22Rv1 (cell line): Measurements from ENCODE around the gene NAT9.

Experiments
- ZFX ChIP-seq: fragments of 450-650 bp; IDR thresholded peaks from 2 replicates; pipeline ENCODE4 v1.6.1; 2017; ENCODE audit warnings: antibody characterized with exemption, borderline replicate concordance
- TF ChIP-seq, protein P1 (sequence below): fragments of 450-650 bp; IDR thresholded peaks from 2 replicates; pipeline ENCODE4 v1.5.1; 2017; ENCODE audit warnings: mild to moderate bottlenecking

DNA sequence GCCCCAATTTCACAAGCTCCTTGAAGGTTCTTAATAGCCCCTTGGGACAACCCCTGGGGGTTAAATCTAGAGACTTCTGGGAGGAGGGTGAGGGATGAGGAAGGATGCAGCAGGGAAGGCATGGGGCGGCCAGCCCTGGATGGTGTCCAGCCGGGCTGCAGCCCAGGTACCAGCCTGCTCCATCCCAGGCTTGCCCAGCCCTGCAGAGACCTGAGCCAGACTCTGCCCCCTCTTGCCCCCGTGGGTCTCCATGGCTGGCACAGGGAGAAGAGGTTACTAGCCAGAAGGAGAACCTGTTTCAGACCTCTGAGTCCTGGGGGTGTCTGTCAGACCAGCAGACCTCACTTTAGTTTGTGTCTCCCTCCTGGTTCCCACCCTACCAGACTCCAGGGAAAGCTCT is 19.3 kb downstream of the NAT9 start:
- no peak for TF ChIP-seq ZFX
- TF ChIP-seq, protein P1, sequence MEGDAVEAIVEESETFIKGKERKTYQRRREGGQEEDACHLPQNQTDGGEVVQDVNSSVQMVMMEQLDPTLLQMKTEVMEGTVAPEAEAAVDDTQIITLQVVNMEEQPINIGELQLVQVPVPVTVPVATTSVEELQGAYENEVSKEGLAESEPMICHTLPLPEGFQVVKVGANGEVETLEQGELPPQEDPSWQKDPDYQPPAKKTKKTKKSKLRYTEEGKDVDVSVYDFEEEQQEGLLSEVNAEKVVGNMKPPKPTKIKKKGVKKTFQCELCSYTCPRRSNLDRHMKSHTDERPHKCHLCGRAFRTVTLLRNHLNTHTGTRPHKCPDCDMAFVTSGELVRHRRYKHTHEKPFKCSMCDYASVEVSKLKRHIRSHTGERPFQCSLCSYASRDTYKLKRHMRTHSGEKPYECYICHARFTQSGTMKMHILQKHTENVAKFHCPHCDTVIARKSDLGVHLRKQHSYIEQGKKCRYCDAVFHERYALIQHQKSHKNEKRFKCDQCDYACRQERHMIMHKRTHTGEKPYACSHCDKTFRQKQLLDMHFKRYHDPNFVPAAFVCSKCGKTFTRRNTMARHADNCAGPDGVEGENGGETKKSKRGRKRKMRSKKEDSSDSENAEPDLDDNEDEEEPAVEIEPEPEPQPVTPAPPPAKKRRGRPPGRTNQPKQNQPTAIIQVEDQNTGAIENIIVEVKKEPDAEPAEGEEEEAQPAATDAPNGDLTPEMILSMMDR: no peak
